SU-DHL-6 (cell line): ENCODE results near the gene EN1.

Experiments used
- H2AFZ ChIP-seq: fragments of 200-600 bp; sonication (generic); 2 replicates; pipeline ENCODE4 v1.6.1; 2014; ENCODE audit warnings: low read depth, mild to moderate bottlenecking, moderate library complexity, mixed read lengths, antibody characterized with exemption, low read length; ENCODE audit not compliant: severe bottlenecking
- H3F3A ChIP-seq: fragments of 200-600 bp; shearing (Covaris generic); 2 replicates; pipeline ENCODE4 v1.6.0; 2016; ENCODE audit warnings: antibody characterized with exemption, mild to moderate bottlenecking; ENCODE audit not compliant: insufficient read depth
- H3K27ac ChIP-seq: fragments of 200-600 bp; sonication (generic); 2 replicates; pipeline ENCODE4 v1.5.1; 2016; ENCODE audit warnings: low read depth, mild to moderate bottlenecking, low read length, moderate library complexity, mixed read lengths
- H3K27me3 ChIP-seq: fragments of 200-600 bp; sonication (generic), shearing (Covaris generic); 2 replicates; pipeline ENCODE4 v1.6.0; 2014; ENCODE audit warnings: mild to moderate bottlenecking, low read length
- H3K36me3 ChIP-seq: fragments of 200-600 bp; sonication (generic); 2 replicates; pipeline ENCODE4 v1.6.1; 2014; ENCODE audit warnings: mild to moderate bottlenecking, low read length, mixed read lengths
- H3K4me2 ChIP-seq: fragments of 300-600, 200-600 bp; shearing (Covaris generic), sonication (generic); 2 replicates; pipeline ENCODE4 v1.6.0; 2014; ENCODE audit warnings: low read length, low read depth, mild to moderate bottlenecking; ENCODE audit not compliant: poor library complexity, severe bottlenecking
- H3K4me3 ChIP-seq: fragments of 200-600 bp; sonication (generic); 2 replicates; pipeline ENCODE4 v1.5.1; 2014; ENCODE audit warnings: antibody characterized with exemption, low read length, mild to moderate bottlenecking, mixed read lengths; ENCODE audit not compliant: insufficient read depth, poor library complexity, severe bottlenecking
- H3K79me2 ChIP-seq: fragments of 200-600 bp; sonication (generic); 2 replicates; pipeline ENCODE4 v1.6.1; 2014; ENCODE audit warnings: mild to moderate bottlenecking, low read length, moderate library complexity; ENCODE audit not compliant: insufficient read depth
- H3K9ac ChIP-seq: fragments of 200-600 bp; sonication (generic); 2 replicates; pipeline ENCODE4 v1.7.0; 2014; ENCODE audit warnings: mild to moderate bottlenecking, low read length
- H3K9me2 ChIP-seq: fragments of 200-600 bp; sonication (generic); replicated peaks from 2 replicates; pipeline ENCODE4 v1.6.1; 2014; ENCODE audit warnings: low read length; ENCODE audit not compliant: insufficient read depth
- H3K9me3 ChIP-seq: fragments of 200-600 bp; sonication (generic); 2 replicates; pipeline ENCODE4 v1.6.1; 2014; ENCODE audit warnings: low read length, mixed read lengths; ENCODE audit not compliant: insufficient read depth
- H4K20me1 ChIP-seq: fragments of 200-600 bp; sonication (generic); 2 replicates; pipeline ENCODE4 v1.6.1; 2014; ENCODE audit warnings: low read depth, mild to moderate bottlenecking, antibody characterized with exemption, low read length, moderate library complexity, mixed read lengths
- CTCF ChIP-seq: fragments of 200-600 bp; sonication (generic); IDR thresholded peaks from one replicate; pipeline ENCODE4 v1.5.1; 2017; ENCODE audit warnings: antibody characterized with exemption, mild to moderate bottlenecking, low read length, moderate library complexity; ENCODE audit not compliant: insufficient read depth, poor library complexity, severe bottlenecking
- EZH2phosphoT487 ChIP-seq: fragments of 200-600 bp; sonication (generic), shearing (Covaris generic); conservative IDR thresholded peaks from 2 replicates; pipeline ENCODE4 v1.6.1; 2018; ENCODE audit warnings: mild to moderate bottlenecking, antibody characterized with exemption, low read length, moderate library complexity, mixed read lengths

EN1 gene

GRCh38 chr2:118807668-118808428, 39.6 kb downstream of the EN1 start:
- no peak overlapping the region for H3K4me2 ChIP-seq
- no peak overlapping the region for H2AFZ ChIP-seq
- no peak for TF ChIP-seq CTCF
- TF ChIP-seq EZH2phosphoT487 = no peak
- H3K27ac ChIP-seq = no peak overlapping the region
- H4K20me1 ChIP-seq = no peaks in the 10 kb centered on the region
- no peaks in the 10 kb centered on the region for H3K9me2 ChIP-seq
- no peak overlapping the region for H3K9ac ChIP-seq
- no peaks in the 10 kb centered on the region for H3K79me2 ChIP-seq
- no peaks in the 10 kb centered on the region for H3F3A ChIP-seq
- H3K9me3 ChIP-seq = no peaks in the 10 kb centered on the region
- no peak overlapping the region for H3K4me3 ChIP-seq
- no peaks in the 10 kb centered on the region for H3K36me3 ChIP-seq
- no peaks in the 10 kb centered on the region for H3K27me3 ChIP-seq

- H4K20me1 ChIP-seq = no peaks in the 10 kb centered on the region
- no peak overlapping the region for H3K4me3 ChIP-seq
- no peak for TF ChIP-seq EZH2phosphoT487
- TF ChIP-seq CTCF = no peak
- no peak overlapping the region for H2AFZ ChIP-seq
- H3K9me2 ChIP-seq = no peaks in the 10 kb centered on the region
- H3K9me3 ChIP-seq = no peaks in the 10 kb centered on the region
- no peak overlapping the region for H3K27ac ChIP-seq
- no peaks in the 10 kb centered on the region for H3K79me2 ChIP-seq
- H3K4me2 ChIP-seq = no peak overlapping the region
- no peak overlapping the region for H3K9ac ChIP-seq
- H3K36me3 ChIP-seq = no peaks in the 10 kb centered on the region
- H3K27me3 ChIP-seq = no peaks in the 10 kb centered on the region
- H3F3A ChIP-seq = no peaks in the 10 kb centered on the region
These were observed 40.4 kb downstream of the EN1 start for GRCh38 chr2:118806797-118807667.

- Histone ChIP-seq H3K9ac (no peak overlapping the region), H3K36me3 (no peaks in the 10 kb centered on the region)
These were observed 42.3 kb downstream of the EN1 start for GRCh38 chr2:118805064-118805690.

More at GRCh38 chr2:118805064-118805690, 42.3 kb downstream of the EN1 start:
- TF ChIP-seq EZH2phosphoT487 (no peak), CTCF (no peak)
- H3K9me2 ChIP-seq = no peaks in the 10 kb centered on the region
- no peak overlapping the region for H3K4me3 ChIP-seq
- no peaks in the 10 kb centered on the region for H3K9me3 ChIP-seq
- H3K79me2 ChIP-seq = no peaks in the 10 kb centered on the region
- H3F3A ChIP-seq = no peaks in the 10 kb centered on the region
- H3K4me2 ChIP-seq = no peak overlapping the region
- H2AFZ ChIP-seq = no peak overlapping the region
- no peaks in the 10 kb centered on the region for H4K20me1 ChIP-seq
- H3K27me3 ChIP-seq = no peaks in the 10 kb centered on the region
- H3K27ac ChIP-seq = no peak overlapping the region
